IPS-15b (cell line): ENCODE results near the gene LRP1.

Experiments
- H3K27me3 ChIP-seq: one replicate; pipeline ENCODE4 v1.6.1; 2013; ENCODE audit warnings: low read length; ENCODE audit not compliant: control insufficient read depth, insufficient read depth
- H3K36me3 ChIP-seq: one replicate; pipeline ENCODE4 v1.6.1; 2013; ENCODE audit warnings: low read length; ENCODE audit not compliant: control insufficient read depth, insufficient read depth
- H3K4me1 ChIP-seq: one replicate; pipeline ENCODE4 v1.6.1; 2013; ENCODE audit warnings: mild to moderate bottlenecking, low read length; ENCODE audit not compliant: control insufficient read depth, insufficient read depth
- H3K4me3 ChIP-seq: one replicate; pipeline ENCODE4 v1.5.1; 2013; ENCODE audit warnings: low read depth, low read length
- H3K9ac ChIP-seq: one replicate; pipeline ENCODE4 v1.6.1; 2013; ENCODE audit warnings: low read depth, mild to moderate bottlenecking, low read length
- H3K9me3 ChIP-seq: one replicate; pipeline ENCODE4 v1.6.1; 2013; ENCODE audit warnings: mild to moderate bottlenecking, low read length; ENCODE audit not compliant: control insufficient read depth, insufficient read depth

Gene LRP1

GRCh38 chr12:57231276-57232021 lies 103.2 kb downstream of the LRP1 start:
- Histone ChIP-seq H3K9me3 (no peaks in the 10 kb centered on the region), H3K9ac (no peak overlapping the region), H3K36me3 (peaks cover 32% of the 10 kb centered on the region), H3K4me1 (peaks cover 12% of the 10 kb centered on the region), H3K4me3 (no peak overlapping the region), H3K27me3 (peaks cover 48% of the 10 kb centered on the region)

- peaks cover 9% of the 10 kb centered on the region for H3K4me1 ChIP-seq
- H3K4me3 ChIP-seq: no peak overlapping the region
- H3K9ac ChIP-seq: no peak overlapping the region
- peaks cover 32% of the 10 kb centered on the region for H3K36me3 ChIP-seq
- H3K27me3 ChIP-seq: peaks cover 52% of the 10 kb centered on the region
- H3K9me3 ChIP-seq: no peaks in the 10 kb centered on the region
Measured at GRCh38 chr12:57232156-57232756, 104.0 kb downstream of the LRP1 start.

- no peaks in the 10 kb centered on the region for H3K9me3 ChIP-seq
- peaks cover 32% of the 10 kb centered on the region for H3K36me3 ChIP-seq
- peaks cover 8% of the 10 kb centered on the region for H3K4me1 ChIP-seq
- H3K27me3 ChIP-seq: peaks cover 53% of the 10 kb centered on the region
- no peak overlapping the region for H3K9ac ChIP-seq
- no peak overlapping the region for H3K4me3 ChIP-seq
Measured at GRCh38 chr12:57233357-57234232, 105.3 kb downstream of the LRP1 start.

- H3K9me3 ChIP-seq: no peaks in the 10 kb centered on the region
- H3K4me3 ChIP-seq: no peak overlapping the region
- H3K27me3 ChIP-seq: peaks cover 51% of the 10 kb centered on the region
- H3K36me3 ChIP-seq: peaks cover 32% of the 10 kb centered on the region
- H3K9ac ChIP-seq: no peak overlapping the region
- peaks cover 8% of the 10 kb centered on the region for H3K4me1 ChIP-seq
Measured at GRCh38 chr12:57234233-57234570, 105.9 kb downstream of the LRP1 start.

- Histone ChIP-seq H3K36me3 (peaks cover 32% of the 10 kb centered on the region), H3K9ac (no peak overlapping the region), H3K9me3 (no peaks in the 10 kb centered on the region), H3K4me3 (no peak overlapping the region), H3K27me3 (peaks cover 54% of the 10 kb centered on the region), H3K4me1 (peaks cover 8% of the 10 kb centered on the region)
Measured at GRCh38 chr12:57234571-57235016, 106.3 kb downstream of the LRP1 start.

- Histone ChIP-seq H3K9me3 (no peaks in the 10 kb centered on the region), H3K4me3 (peak overlapping the region; percentile 5), H3K4me1 (peaks cover 10% of the 10 kb centered on the region), H3K27me3 (peaks cover 60% of the 10 kb centered on the region), H3K9ac (no peak overlapping the region), H3K36me3 (peaks cover 32% of the 10 kb centered on the region)
Measured at GRCh38 chr12:57235017-57235727, 106.9 kb downstream of the LRP1 start.

GRCh38 chr12:57235728-57236131 lies 107.4 kb downstream of the LRP1 start:
- Histone ChIP-seq H3K4me1 (peaks cover 9% of the 10 kb centered on the region), H3K36me3 (peaks cover 32% of the 10 kb centered on the region), H3K9me3 (no peaks in the 10 kb centered on the region), H3K27me3 (peaks cover 66% of the 10 kb centered on the region), H3K9ac (no peak overlapping the region), H3K4me3 (peak overlapping the region; percentile 71)

GRCh38 chr12:57236201-57236924 lies 108.1 kb downstream of the LRP1 start:
- Histone ChIP-seq H3K9me3 (no peaks in the 10 kb centered on the region), H3K27me3 (peaks cover 72% of the 10 kb centered on the region), H3K36me3 (peaks cover 32% of the 10 kb centered on the region), H3K4me1 (peaks cover 12% of the 10 kb centered on the region), H3K4me3 (peak overlapping the region; percentile 71), H3K9ac (no peak overlapping the region)

- peak overlapping the region; percentile 71 for H3K4me3 ChIP-seq
- no peak overlapping the region for H3K9ac ChIP-seq
- H3K4me1 ChIP-seq: peaks cover 12% of the 10 kb centered on the region
Measured at GRCh38 chr12:57236925-57237595, 108.8 kb downstream of the LRP1 start.

GRCh38 chr12:57237596-57237931 lies 109.3 kb downstream of the LRP1 start:
- no peak overlapping the region for H3K9ac ChIP-seq
- peak overlapping the region; percentile 71 for H3K4me3 ChIP-seq
- peaks cover 12% of the 10 kb centered on the region for H3K4me1 ChIP-seq
- peaks cover 20% of the 10 kb centered on the region for H3K36me3 ChIP-seq
- H3K27me3 ChIP-seq: peaks cover 84% of the 10 kb centered on the region
- H3K9me3 ChIP-seq: no peaks in the 10 kb centered on the region

More at GRCh38 chr12:57236925-57237595, 108.8 kb downstream of the LRP1 start:
- Histone ChIP-seq H3K9me3 (no peaks in the 10 kb centered on the region), H3K36me3 (peaks cover 25% of the 10 kb centered on the region), H3K27me3 (peaks cover 79% of the 10 kb centered on the region)
